Immature natural killer cell (primary cell): ENCODE results near the gene GRIK4. TPM values are rescaled to one million over a fixed set of nuclear protein-coding genes. Genes with fewer than 3 reads are reported as not detected.

ENCODE experiments used
- DNase-seq, 3 donors: peaks; one replicate each; pipeline ENCODE4 v3.0.0; 2022; ENCODE audit warnings: mixed read lengths in 1 of 3
- H3K27ac Mint-ChIP-seq, 6 donors: one replicate each; pipeline ENCODE4 v1.8.0; 2020; ENCODE audit warnings: mixed read lengths in 6 of 6, mild to moderate bottlenecking in 5 of 6, inconsistent platforms in 4 of 6, moderate library complexity in 3 of 6
- H3K27me3 Mint-ChIP-seq, 3 donors: one replicate each; pipeline ENCODE4 v1.8.0; 2020 to 2021; ENCODE audit warnings: low read depth in 3 of 3, mild to moderate bottlenecking in 3 of 3, mixed read lengths in 3 of 3, moderate library complexity in 3 of 3, inconsistent platforms in 1 of 3
- H3K36me3 Mint-ChIP-seq, 3 donors: one replicate each; pipeline ENCODE4 v1.8.0; 2020; ENCODE audit warnings: mixed read lengths in 3 of 3, inconsistent platforms in 2 of 3, mild to moderate bottlenecking in 2 of 3
- H3K4me1 Mint-ChIP-seq, 2 donors: one replicate each; pipeline ENCODE4 v1.8.0; 2020; ENCODE audit warnings: inconsistent platforms in 2 of 2, mild to moderate bottlenecking in 2 of 2, mixed read lengths in 2 of 2, moderate library complexity in 1 of 2
- H3K4me3 Mint-ChIP-seq, 5 donors: one replicate each; pipeline ENCODE4 v1.8.0; 2020; ENCODE audit warnings: mild to moderate bottlenecking in 5 of 5, mixed read lengths in 5 of 5, inconsistent platforms in 3 of 5, moderate library complexity in 3 of 5
- H3K9me3 Mint-ChIP-seq, 6 donors: one replicate each; pipeline ENCODE4 v1.8.0; 2020; ENCODE audit warnings: mild to moderate bottlenecking in 6 of 6, mixed read lengths in 6 of 6, inconsistent platforms in 4 of 6, moderate library complexity in 3 of 6
- polyA plus RNA-seq, 3 donors: library from polyadenylated mRNA; unstranded; fragments of 300-500 nt; fragmentation: Illumina TruSeq; gene quantifications; one replicate each; pipeline ENCODE4 v1.2.3, GENCODE V29; 2021

GRIK4 gene
- polyA plus RNA-seq, 3 donors from 2014 or later, result 0.85 to 3.6 (median 2.0) TPM

- Mint-ChIP-seq H3K9me3 (peaks cover 0 to 2% (median 0%) of the 10 kb centered on the region in 6 donors), H3K27me3 (peaks cover 2 to 3% (median 2%) of the 10 kb centered on the region in 3 donors), H3K4me1 (peaks cover 66 to 96% of the 10 kb centered on the region in 2 donors), H3K27ac (peak overlapping the region; percentile 3 to 91 (median 48)), H3K4me3 (peak overlapping the region in 1 of 5 donors; percentile 66), H3K36me3 (peaks cover 0 to 8% (median 3%) of the 10 kb centered on the region in 3 donors)
- DNase-seq, result no peak
Measured at GRCh38 chr11:120863359-120863758, 351.8 kb downstream of the GRIK4 start.

DNA sequence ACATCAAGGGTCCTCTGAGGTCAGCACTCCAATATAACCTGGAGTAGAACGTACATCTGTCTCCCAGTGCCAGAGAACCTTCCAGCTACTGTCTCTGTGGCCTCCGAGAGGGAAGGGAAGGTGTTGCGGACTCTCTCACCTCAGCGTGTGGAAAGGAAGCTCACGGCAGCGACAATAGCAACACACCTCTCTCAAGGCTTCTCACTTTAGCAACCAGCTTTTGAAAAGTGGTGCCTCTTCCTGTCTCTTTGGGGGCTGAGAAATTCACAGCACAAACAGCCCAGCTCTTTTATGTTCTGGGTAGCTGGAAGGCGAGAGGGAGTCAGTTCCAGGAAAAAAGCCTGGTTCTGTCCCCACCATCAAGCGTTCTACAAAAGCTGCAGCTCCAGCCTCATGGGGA lies 355.5 kb downstream of the GRIK4 start:
- H3K4me3 Mint-ChIP-seq, result peak overlapping the region; percentile 69 to 90 (median 79)
- DNase-seq, result peak; percentile 64 to 71 (median 70)
- H3K4me1 Mint-ChIP-seq, result peaks cover 92 to 96% of the 10 kb centered on the region in 2 donors
- peaks cover 0 to 3% (median 0%) of the 10 kb centered on the region in 3 donors for H3K36me3 Mint-ChIP-seq
- no peaks in the 10 kb centered on the region for H3K9me3 Mint-ChIP-seq
- H3K27ac Mint-ChIP-seq, result peak overlapping the region; percentile 89 to 98 (median 94)
- H3K27me3 Mint-ChIP-seq, result peaks cover 3 to 8% (median 5%) of the 10 kb centered on the region in 3 donors

DNA sequence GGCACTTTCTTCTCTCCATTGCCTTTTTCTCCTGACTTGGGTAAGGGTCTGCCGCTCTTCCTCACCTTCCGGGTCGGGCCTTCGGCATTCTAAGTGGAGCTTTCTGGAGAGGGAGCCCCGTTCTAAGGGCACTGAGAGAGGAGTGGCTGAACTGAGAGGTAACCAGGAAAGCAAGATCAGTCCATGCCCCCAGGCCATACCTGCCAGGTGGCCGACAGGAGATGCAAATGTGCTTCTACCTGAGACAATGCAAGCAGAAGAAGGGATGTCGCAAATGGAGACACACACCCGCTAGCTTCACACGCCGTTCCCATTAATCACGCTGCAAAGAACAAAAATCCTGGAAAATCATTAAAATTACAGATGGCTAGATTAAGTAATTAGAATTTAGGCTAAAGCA lies 356.0 kb downstream of the GRIK4 start:
- H3K27ac Mint-ChIP-seq, result peak overlapping the region; percentile 89 to 98 (median 94)
- H3K4me3 Mint-ChIP-seq, result peak overlapping the region; percentile 69 to 90 (median 79)
- no peak for DNase-seq
- H3K9me3 Mint-ChIP-seq, result no peaks in the 10 kb centered on the region
- peaks cover 89 to 96% of the 10 kb centered on the region in 2 donors for H3K4me1 Mint-ChIP-seq
- peaks cover 0 to 3% (median 0%) of the 10 kb centered on the region in 3 donors for H3K36me3 Mint-ChIP-seq
- peaks cover 3 to 8% (median 7%) of the 10 kb centered on the region in 3 donors for H3K27me3 Mint-ChIP-seq

- no peaks in the 10 kb centered on the region for H3K9me3 Mint-ChIP-seq
- H3K27me3 Mint-ChIP-seq, result peaks cover 5 to 8% (median 7%) of the 10 kb centered on the region in 3 donors
- H3K27ac Mint-ChIP-seq, result peak overlapping the region; percentile 89 to 98 (median 94)
- no peak for DNase-seq
- peak overlapping the region; percentile 69 to 90 (median 79) for H3K4me3 Mint-ChIP-seq
- peaks cover 89 to 96% of the 10 kb centered on the region in 2 donors for H3K4me1 Mint-ChIP-seq
- peaks cover 0 to 3% (median 0%) of the 10 kb centered on the region in 3 donors for H3K36me3 Mint-ChIP-seq
Measured at GRCh38 chr11:120867988-120868387, 356.4 kb downstream of the GRIK4 start.

- no peaks in the 10 kb centered on the region for H3K36me3 Mint-ChIP-seq
- H3K27ac Mint-ChIP-seq, result peak overlapping the region; percentile 89 to 96 (median 92)
- H3K4me3 Mint-ChIP-seq, result peak overlapping the region; percentile 48 to 79 (median 75)
- no peak for DNase-seq
- H3K27me3 Mint-ChIP-seq, result peaks cover 2 to 12% (median 8%) of the 10 kb centered on the region in 3 donors
- peaks cover 91 to 98% of the 10 kb centered on the region in 2 donors for H3K4me1 Mint-ChIP-seq
- no peaks in the 10 kb centered on the region for H3K9me3 Mint-ChIP-seq
Measured at GRCh38 chr11:120869097-120869496, 357.5 kb downstream of the GRIK4 start.

- no peaks in the 10 kb centered on the region for H3K9me3 Mint-ChIP-seq
- H3K4me3 Mint-ChIP-seq, result peak overlapping the region; percentile 48 to 79 (median 75)
- peak; percentile 42 to 55 (median 45) for DNase-seq
- H3K27ac Mint-ChIP-seq, result peak overlapping the region; percentile 89 to 96 (median 92)
- H3K36me3 Mint-ChIP-seq, result no peaks in the 10 kb centered on the region
- peaks cover 4 to 12% (median 11%) of the 10 kb centered on the region in 3 donors for H3K27me3 Mint-ChIP-seq
- H3K4me1 Mint-ChIP-seq, result peaks cover 94 to 99% of the 10 kb centered on the region in 2 donors
Measured at GRCh38 chr11:120869516-120870011, 358.0 kb downstream of the GRIK4 start.

DNA sequence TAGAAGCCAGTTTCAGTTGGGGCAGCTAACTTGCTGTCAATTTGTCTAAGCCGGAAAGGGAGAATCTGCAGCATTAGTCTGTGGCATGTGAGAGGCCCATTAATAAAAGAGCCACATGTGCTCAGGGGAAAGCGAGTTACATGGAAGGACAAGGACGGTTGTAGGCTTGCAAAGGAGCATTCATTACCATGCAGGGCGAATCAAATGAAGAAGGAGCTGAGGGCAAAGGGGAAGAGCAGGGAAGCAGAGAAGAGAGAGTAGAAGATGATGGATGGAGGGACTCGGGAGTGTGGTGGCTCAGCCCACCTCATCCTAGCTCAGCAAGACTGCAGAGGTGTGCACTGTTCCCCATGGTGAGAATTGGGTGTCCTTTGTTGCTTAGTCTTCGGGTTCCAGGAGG lies 359.6 kb downstream of the GRIK4 start:
- Mint-ChIP-seq H3K9me3 (peaks cover 0 to 5% (median under 1%) of the 10 kb centered on the region in 6 donors), H3K36me3 (peaks cover 1 to 6% (median 3%) of the 10 kb centered on the region in 3 donors), H3K27ac (peak overlapping the region; percentile 23 to 96 (median 46)), H3K4me1 (peaks cover 94 to 99% of the 10 kb centered on the region in 2 donors), H3K4me3 (peak overlapping the region in 1 of 5 donors; percentile 14), H3K27me3 (peaks cover 20 to 22% (median 21%) of the 10 kb centered on the region in 3 donors)
- DNase-seq, result no peak

- Mint-ChIP-seq H3K9me3 (peaks cover 0 to 9% (median 2%) of the 10 kb centered on the region in 6 donors), H3K4me1 (peaks cover 90 to 94% of the 10 kb centered on the region in 2 donors), H3K4me3 (no peak overlapping the region), H3K27ac (peak overlapping the region in 3 of 6 donors; percentile 14 to 51 (median 47)), H3K36me3 (peaks cover 4 to 9% (median 6%) of the 10 kb centered on the region in 3 donors), H3K27me3 (peaks cover 23 to 26% (median 25%) of the 10 kb centered on the region in 3 donors)
- DNase-seq, result no peak
Measured at GRCh38 chr11:120871924-120872323, 360.4 kb downstream of the GRIK4 start.

DNA sequence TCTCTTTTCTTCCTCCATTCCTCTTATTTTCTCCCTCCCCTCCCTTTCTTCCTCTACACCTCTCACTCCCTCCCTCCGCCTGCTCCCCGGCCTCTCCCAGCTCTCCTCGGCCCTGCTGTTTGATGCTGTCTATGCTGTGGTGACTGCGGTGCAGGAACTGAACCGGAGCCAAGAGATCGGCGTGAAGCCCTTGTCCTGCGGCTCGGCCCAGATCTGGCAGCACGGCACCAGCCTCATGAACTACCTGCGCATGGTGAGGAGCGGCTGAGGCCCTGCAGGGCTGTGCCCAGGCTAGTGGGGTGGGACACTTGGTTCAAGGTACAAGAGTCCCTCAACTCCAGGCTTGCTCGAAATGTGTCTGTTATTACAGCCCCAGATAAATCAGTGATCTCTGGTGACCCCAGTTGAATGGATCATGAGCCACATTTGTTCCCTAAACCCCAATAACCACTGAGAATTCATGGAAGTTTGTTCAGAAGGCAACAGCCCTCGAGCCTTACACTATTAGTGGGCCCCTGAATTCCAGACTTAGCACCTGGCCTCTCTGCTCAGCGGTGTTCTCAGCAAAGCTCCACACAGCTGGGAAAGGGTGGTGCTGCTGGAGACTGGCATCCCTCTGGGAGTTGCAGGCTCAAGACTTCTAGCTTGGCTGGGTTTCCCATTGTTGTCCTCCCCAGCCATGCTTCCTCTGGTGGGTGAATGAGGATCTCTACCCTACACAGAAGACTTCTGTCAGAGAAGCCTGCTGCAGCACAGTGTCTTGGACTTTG lies 362.6 kb downstream of the GRIK4 start:
- Mint-ChIP-seq H3K9me3 (peaks cover 0 to 9% (median 2%) of the 10 kb centered on the region in 6 donors), H3K4me3 (peak overlapping the region in 1 of 5 donors; percentile 39), H3K27ac (peak overlapping the region; percentile 73 to 98 (median 80)), H3K36me3 (peaks cover 4 to 9% (median 6%) of the 10 kb centered on the region in 3 donors), H3K27me3 (peaks cover 22 to 29% (median 23%) of the 10 kb centered on the region in 3 donors), H3K4me1 (peaks cover 76 to 80% of the 10 kb centered on the region in 2 donors)
- no peak for DNase-seq

GRCh38 chr11:120875986-120876385 lies 364.4 kb downstream of the GRIK4 start:
- DNase-seq, result peak in 2 of 3 donors; percentile 26 to 38
- H3K27me3 Mint-ChIP-seq, result peaks cover 21 to 32% (median 23%) of the 10 kb centered on the region in 3 donors
- H3K27ac Mint-ChIP-seq, result peak overlapping the region; percentile 56 to 98 (median 89)
- H3K4me3 Mint-ChIP-seq, result peak overlapping the region in 4 of 5 donors; percentile 37 to 69 (median 40)
- H3K9me3 Mint-ChIP-seq, result peaks cover 0 to 9% (median 2%) of the 10 kb centered on the region in 6 donors
- H3K4me1 Mint-ChIP-seq, result peaks cover 59 to 68% of the 10 kb centered on the region in 2 donors
- H3K36me3 Mint-ChIP-seq, result peaks cover 4 to 13% (median 6%) of the 10 kb centered on the region in 3 donors

DNA sequence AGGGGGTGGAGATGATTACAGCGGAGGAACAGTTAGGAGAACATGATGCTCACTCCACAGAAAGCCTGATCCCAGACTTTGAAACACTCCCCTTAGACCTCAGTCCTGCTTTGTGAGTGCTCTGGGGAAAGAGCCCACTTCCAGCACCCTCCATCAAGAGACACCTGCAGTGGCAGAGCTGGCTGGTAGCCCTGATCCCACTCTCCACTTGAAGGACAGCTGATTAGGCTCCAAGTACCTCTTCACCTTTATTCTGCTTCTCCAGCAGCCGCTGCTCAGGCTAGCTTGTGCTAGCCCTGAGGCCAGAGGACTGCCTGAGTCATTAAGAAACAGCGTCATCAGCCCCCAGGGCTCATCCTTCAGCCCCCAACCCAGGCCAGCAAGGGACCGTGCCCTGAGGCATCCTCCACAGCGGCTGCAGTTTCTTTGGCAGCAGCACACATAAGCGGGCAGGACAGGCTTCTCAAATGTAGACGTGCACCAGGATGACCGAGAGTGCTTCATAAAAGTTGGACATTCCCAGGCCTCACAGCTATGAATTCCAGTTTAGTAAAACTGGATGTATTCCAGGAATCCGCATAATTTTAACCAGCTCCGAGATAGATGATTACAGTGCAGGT lies 366.3 kb downstream of the GRIK4 start:
- Mint-ChIP-seq H3K4me1 (peaks cover 45 to 51% of the 10 kb centered on the region in 2 donors), H3K27me3 (peaks cover 20 to 30% (median 22%) of the 10 kb centered on the region in 3 donors), H3K36me3 (peaks cover 4 to 17% (median 6%) of the 10 kb centered on the region in 3 donors), H3K9me3 (peaks cover 0 to 9% (median 2%) of the 10 kb centered on the region in 6 donors), H3K4me3 (no peak overlapping the region), H3K27ac (peak overlapping the region in 5 of 6 donors; percentile 38 to 92 (median 71))
- DNase-seq, result no peak

DNA sequence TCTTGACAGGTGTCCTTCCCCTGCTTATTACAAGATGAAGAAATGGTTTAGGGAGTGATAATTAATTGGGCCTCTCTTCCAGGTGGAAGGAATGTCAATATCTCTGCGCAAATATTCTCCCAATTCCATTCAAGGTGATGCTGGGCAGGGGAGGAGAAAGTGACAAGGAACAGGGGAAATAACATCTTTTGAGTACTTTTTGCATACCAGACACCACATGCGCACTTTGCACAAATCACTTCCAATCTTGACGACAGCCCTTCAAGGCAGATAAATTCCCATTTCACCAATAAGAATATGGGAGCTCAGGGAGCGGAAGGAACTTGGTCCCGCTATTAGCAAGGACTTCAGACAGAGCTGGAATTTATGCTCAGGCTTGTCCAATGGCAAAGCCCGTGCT lies 367.2 kb downstream of the GRIK4 start:
- H3K36me3 Mint-ChIP-seq, result peaks cover 6 to 17% (median 7%) of the 10 kb centered on the region in 3 donors
- peaks cover 0 to 9% (median 2%) of the 10 kb centered on the region in 6 donors for H3K9me3 Mint-ChIP-seq
- H3K4me1 Mint-ChIP-seq, result peaks cover 43 to 50% of the 10 kb centered on the region in 2 donors
- H3K27me3 Mint-ChIP-seq, result peaks cover 18 to 31% (median 21%) of the 10 kb centered on the region in 3 donors
- H3K4me3 Mint-ChIP-seq, result no peak overlapping the region
- H3K27ac Mint-ChIP-seq, result peak overlapping the region in 4 of 6 donors; percentile 31 to 67 (median 34)
- no peak for DNase-seq

DNA sequence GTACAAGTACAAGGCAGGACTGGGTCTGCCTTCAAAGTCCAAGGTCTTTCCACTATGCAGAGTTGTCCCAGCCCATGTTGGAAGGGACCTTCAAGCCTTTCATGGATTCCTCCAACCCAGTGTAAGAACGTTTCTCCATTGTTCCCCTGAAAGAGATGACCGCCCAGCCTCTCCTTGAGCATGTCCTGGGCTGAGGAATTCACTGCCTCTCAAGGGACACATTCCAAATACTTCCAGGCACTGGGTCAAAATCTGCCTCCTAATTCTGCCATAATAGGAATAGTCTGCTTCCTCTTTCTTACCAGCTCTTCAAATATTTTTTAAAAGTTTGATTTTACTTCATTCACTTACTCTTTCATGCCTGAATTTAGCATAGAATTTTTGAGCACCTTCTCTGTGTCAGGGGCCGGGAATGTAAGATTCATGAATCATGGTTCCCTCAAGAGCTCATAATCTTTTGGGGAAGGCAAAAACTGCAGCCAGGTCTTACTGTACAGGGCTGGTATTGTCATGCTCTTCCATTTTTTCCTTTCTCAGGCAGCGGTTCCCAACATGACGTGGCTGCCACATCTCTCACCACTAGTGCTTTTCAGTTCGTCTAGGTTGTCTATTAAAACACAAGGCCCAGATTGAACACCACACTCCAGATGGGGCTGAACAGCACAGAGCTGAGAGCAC lies 369.1 kb downstream of the GRIK4 start:
- DNase-seq, result no peak
- H3K36me3 Mint-ChIP-seq, result peaks cover 6 to 15% (median 7%) of the 10 kb centered on the region in 3 donors
- no peak overlapping the region for H3K4me3 Mint-ChIP-seq
- H3K9me3 Mint-ChIP-seq, result peaks cover 0 to 9% (median 2%) of the 10 kb centered on the region in 6 donors
- H3K4me1 Mint-ChIP-seq, result peaks cover 43 to 50% of the 10 kb centered on the region in 2 donors
- H3K27me3 Mint-ChIP-seq, result peaks cover 8 to 24% (median 13%) of the 10 kb centered on the region in 3 donors
- H3K27ac Mint-ChIP-seq, result peak overlapping the region in 1 of 6 donors; percentile 55
